ENCODE data around the gene ZCCHC8. TPM values are rescaled to one million over a fixed set of nuclear protein-coding genes. Genes with fewer than 3 reads are reported as not detected.

Gene ZCCHC8
- polyA plus RNA-seq, 1 donor from 2014 or later: 38.3 TPM

DNA sequence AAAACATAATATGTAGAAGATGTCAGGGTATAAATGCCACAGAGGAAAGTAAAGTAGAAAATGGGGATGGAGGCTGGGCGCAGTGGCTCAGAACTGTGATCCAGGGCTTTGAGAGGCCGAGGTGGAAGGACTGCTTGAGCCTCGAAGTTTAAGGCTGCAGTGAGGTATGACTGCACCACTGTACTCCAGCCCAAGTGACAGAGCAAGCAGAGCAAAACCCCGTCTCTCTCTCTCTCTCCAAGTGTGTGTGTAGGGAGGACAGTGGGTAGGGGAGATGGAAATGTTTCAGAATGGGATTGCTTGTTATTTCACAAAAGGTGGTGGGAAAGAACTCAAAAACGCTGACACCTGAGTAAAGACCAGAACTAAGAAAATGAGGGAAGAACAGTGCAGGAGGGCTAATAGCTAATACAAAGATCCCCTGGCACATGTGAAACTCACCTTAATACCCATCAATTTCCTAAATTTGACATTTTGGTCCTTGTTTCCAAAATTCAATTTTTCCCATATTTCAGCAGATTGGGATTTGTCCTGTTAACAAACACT, 5.7 kb upstream of the ZCCHC8 start:
- Histone ChIP-seq H3K4me3 (ENCODE audit: low read length) (no peak overlapping the region), H3F3A (ENCODE audit: insufficient read depth, low read length, poor library complexity, severe bottlenecking) (no peaks in the 10 kb centered on the region), H3K36me3 (ENCODE audit: insufficient read depth, low read length) (peaks cover 5% of the 10 kb centered on the region), H3K27ac (ENCODE audit: low read length) (no peak overlapping the region), H3K9me3 (ENCODE audit: low read length) (no peaks in the 10 kb centered on the region), H3K4me2 (ENCODE audit: low read length) (no peak overlapping the region), H2AFZ (ENCODE audit: low read depth, low read length) (no peak overlapping the region), H4K20me1 (ENCODE audit: insufficient read depth) (peaks cover 3% of the 10 kb centered on the region), H3K9me2 (ENCODE audit: insufficient read depth, low read length) (no peaks in the 10 kb centered on the region), H3K9ac (ENCODE audit: low read length) (no peak overlapping the region), H3K79me2 (replicated peaks; ENCODE audit: insufficient read depth, low read length) (no peaks in the 10 kb centered on the region), H3K27me3 (ENCODE audit: insufficient read depth, low read depth, low read length) (no peaks in the 10 kb centered on the region)
- TF ChIP-seq POLR2AphosphoS5 (IDR thresholded peaks at IDR 0.05) (no peak), EZH2 (IDR thresholded peaks at IDR 0.05; ENCODE audit: borderline replicate concordance, insufficient read depth, low read length, poor library complexity, severe bottlenecking) (no peak), RAD21 (conservative IDR thresholded peaks at IDR 0.05) (no peak)

DNA sequence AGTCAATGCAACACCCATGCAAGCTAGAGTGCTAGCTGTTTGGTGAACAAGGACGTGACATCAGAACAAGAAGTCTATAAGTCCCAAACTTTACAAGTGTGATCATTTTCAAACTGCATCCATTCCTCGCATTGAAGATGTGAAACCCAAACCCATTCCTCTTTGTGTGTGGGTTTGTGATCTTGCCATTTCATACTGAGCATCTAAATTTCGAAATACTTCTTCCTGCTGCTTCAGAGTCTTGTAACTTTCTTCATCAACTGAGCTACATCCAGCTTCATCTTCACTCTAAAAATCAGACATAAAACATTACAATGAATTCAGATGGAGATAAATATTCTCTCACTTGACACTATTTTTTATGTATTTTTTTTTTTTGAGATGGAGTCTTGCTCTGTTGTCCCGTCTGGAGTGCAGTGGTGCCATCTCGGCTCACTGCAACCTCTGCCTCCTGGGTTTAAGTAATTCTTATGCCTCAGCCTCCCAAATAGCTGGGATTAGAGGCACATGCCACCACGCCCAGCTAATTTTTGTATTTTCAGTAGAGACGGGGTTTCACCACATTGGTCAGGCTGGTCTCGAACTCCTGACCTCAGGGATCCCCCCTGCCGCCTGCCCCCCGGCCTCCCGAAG, 4.8 kb upstream of the ZCCHC8 start:
- TF ChIP-seq POLR2AphosphoS5 (IDR thresholded peaks at IDR 0.05) (no peak), RAD21 (conservative IDR thresholded peaks at IDR 0.05) (no peak), TAF1 (IDR thresholded peaks at IDR 0.05; ENCODE audit: low read depth) (no peak), MXI1 (conservative IDR thresholded peaks at IDR 0.05; ENCODE audit: poor library complexity, severe bottlenecking) (no peak), SMC3 (conservative IDR thresholded peaks at IDR 0.05; ENCODE audit: poor library complexity) (no peak), EZH2 (IDR thresholded peaks at IDR 0.05; ENCODE audit: borderline replicate concordance, insufficient read depth, low read length, poor library complexity, severe bottlenecking) (no peak)
- TF ChIP-seq, protein P1, sequence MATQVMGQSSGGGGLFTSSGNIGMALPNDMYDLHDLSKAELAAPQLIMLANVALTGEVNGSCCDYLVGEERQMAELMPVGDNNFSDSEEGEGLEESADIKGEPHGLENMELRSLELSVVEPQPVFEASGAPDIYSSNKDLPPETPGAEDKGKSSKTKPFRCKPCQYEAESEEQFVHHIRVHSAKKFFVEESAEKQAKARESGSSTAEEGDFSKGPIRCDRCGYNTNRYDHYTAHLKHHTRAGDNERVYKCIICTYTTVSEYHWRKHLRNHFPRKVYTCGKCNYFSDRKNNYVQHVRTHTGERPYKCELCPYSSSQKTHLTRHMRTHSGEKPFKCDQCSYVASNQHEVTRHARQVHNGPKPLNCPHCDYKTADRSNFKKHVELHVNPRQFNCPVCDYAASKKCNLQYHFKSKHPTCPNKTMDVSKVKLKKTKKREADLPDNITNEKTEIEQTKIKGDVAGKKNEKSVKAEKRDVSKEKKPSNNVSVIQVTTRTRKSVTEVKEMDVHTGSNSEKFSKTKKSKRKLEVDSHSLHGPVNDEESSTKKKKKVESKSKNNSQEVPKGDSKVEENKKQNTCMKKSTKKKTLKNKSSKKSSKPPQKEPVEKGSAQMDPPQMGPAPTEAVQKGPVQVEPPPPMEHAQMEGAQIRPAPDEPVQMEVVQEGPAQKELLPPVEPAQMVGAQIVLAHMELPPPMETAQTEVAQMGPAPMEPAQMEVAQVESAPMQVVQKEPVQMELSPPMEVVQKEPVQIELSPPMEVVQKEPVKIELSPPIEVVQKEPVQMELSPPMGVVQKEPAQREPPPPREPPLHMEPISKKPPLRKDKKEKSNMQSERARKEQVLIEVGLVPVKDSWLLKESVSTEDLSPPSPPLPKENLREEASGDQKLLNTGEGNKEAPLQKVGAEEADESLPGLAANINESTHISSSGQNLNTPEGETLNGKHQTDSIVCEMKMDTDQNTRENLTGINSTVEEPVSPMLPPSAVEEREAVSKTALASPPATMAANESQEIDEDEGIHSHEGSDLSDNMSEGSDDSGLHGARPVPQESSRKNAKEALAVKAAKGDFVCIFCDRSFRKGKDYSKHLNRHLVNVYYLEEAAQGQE (IDR thresholded peaks at IDR 0.05; ENCODE audit: borderline replicate concordance): no peak
- TF ChIP-seq, protein P2, sequence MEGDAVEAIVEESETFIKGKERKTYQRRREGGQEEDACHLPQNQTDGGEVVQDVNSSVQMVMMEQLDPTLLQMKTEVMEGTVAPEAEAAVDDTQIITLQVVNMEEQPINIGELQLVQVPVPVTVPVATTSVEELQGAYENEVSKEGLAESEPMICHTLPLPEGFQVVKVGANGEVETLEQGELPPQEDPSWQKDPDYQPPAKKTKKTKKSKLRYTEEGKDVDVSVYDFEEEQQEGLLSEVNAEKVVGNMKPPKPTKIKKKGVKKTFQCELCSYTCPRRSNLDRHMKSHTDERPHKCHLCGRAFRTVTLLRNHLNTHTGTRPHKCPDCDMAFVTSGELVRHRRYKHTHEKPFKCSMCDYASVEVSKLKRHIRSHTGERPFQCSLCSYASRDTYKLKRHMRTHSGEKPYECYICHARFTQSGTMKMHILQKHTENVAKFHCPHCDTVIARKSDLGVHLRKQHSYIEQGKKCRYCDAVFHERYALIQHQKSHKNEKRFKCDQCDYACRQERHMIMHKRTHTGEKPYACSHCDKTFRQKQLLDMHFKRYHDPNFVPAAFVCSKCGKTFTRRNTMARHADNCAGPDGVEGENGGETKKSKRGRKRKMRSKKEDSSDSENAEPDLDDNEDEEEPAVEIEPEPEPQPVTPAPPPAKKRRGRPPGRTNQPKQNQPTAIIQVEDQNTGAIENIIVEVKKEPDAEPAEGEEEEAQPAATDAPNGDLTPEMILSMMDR (IDR thresholded peaks at IDR 0.05; ENCODE audit: poor library complexity, severe bottlenecking): no peak
- peaks cover 5% of the 10 kb centered on the region for H3K36me3 ChIP-seq (ENCODE audit: insufficient read depth, low read length)
- H3K9ac ChIP-seq (ENCODE audit: low read length): no peak overlapping the region
- no peak overlapping the region for H2AFZ ChIP-seq (ENCODE audit: low read depth, low read length)
- no peaks in the 10 kb centered on the region for H3K9me3 ChIP-seq (ENCODE audit: low read length)
- no peak overlapping the region for H3K4me2 ChIP-seq (ENCODE audit: low read length)
- H3K27ac ChIP-seq (ENCODE audit: low read length): no peak overlapping the region
- H3K79me2 ChIP-seq (replicated peaks; ENCODE audit: insufficient read depth, low read length): no peaks in the 10 kb centered on the region
- H3K4me3 ChIP-seq (ENCODE audit: low read length): no peak overlapping the region
- no peaks in the 10 kb centered on the region for H3K9me2 ChIP-seq (ENCODE audit: insufficient read depth, low read length)
- H4K20me1 ChIP-seq (ENCODE audit: insufficient read depth): no peaks in the 10 kb centered on the region
- H3K27me3 ChIP-seq (ENCODE audit: insufficient read depth, low read depth, low read length): no peaks in the 10 kb centered on the region
- H3F3A ChIP-seq (ENCODE audit: insufficient read depth, low read length, poor library complexity, severe bottlenecking): no peaks in the 10 kb centered on the region
